GM12874 (cell line): ENCODE results near the gene TRAF3.
A peak's percentile ranks its signal among the peaks of the same experiment; 100 is the strongest.

Experiments
- TF ChIP-seq, protein P1 (sequence below): IDR thresholded peaks from 2 replicates; pipeline ENCODE4 v1.5.1; 2011; ENCODE audit warnings: low read depth, mild to moderate bottlenecking, control low read depth, low read length, moderate library complexity; ENCODE audit not compliant: insufficient read depth

TRAF3 gene

DNA sequence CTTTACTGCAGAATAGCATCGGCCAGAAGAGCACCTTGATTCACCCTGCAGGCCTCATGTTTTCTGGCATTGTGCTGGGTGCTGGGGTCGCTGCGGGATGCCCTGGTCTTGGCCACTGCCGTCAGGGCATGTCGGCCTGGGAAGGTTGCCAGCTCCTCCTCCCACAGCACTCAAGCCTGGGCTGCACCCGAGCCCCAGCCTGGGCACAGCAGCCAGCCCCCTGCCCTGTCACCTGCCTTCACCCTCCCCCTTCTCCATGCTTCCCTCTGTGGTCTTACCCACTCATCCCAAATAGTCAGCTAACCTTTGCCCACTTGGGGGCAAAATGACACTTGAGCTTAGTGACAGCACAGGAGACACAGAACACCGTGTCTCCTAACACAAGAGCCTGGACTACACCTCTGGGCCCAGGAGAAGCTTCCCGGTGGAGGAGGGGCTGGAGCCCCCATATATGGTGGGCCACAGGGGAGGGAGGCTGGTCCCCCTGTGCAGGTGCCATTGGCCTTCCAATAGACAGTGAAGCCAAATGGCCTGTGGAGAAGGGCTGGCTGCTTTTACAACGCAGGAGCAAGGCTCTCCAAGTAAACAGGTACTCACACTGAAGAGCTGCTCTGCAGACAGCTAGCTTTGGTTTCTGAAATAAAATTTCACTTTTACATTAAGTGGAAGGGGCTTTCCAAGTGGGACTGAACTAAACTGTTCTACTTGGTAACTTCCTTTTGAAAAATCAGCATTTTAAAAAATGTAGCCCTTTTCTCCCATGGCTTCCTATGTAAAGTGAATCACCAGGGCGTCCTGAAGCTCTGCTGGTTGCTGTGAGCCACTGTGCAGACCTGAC, 94.0 kb downstream of the TRAF3 start:
- TF ChIP-seq, protein P1, sequence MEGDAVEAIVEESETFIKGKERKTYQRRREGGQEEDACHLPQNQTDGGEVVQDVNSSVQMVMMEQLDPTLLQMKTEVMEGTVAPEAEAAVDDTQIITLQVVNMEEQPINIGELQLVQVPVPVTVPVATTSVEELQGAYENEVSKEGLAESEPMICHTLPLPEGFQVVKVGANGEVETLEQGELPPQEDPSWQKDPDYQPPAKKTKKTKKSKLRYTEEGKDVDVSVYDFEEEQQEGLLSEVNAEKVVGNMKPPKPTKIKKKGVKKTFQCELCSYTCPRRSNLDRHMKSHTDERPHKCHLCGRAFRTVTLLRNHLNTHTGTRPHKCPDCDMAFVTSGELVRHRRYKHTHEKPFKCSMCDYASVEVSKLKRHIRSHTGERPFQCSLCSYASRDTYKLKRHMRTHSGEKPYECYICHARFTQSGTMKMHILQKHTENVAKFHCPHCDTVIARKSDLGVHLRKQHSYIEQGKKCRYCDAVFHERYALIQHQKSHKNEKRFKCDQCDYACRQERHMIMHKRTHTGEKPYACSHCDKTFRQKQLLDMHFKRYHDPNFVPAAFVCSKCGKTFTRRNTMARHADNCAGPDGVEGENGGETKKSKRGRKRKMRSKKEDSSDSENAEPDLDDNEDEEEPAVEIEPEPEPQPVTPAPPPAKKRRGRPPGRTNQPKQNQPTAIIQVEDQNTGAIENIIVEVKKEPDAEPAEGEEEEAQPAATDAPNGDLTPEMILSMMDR, result no peak

DNA sequence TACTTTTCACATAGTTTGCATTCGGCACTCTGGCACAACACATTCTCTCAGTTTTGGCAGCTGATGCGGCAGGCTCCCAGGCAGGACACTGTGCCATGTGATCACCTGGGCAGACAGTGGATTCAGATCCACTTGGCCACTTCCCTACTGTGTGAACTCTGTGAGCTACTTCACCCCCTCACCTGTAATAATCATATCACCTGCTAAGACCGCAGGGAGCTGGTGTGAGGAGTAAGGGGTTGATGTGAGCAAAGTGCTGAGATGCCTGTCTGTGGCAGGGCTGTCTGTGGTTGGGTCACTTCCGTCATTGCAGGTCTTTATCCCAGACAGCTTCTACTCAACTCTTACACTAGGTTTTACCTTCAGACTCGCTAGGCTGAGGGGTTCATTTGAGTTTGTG, 94.8 kb downstream of the TRAF3 start:
- TF ChIP-seq, protein P1, result no peak

GRCh38 chr14:102873131-102873530, 95.9 kb downstream of the TRAF3 start:
- TF ChIP-seq, protein P1, result no peak

DNA sequence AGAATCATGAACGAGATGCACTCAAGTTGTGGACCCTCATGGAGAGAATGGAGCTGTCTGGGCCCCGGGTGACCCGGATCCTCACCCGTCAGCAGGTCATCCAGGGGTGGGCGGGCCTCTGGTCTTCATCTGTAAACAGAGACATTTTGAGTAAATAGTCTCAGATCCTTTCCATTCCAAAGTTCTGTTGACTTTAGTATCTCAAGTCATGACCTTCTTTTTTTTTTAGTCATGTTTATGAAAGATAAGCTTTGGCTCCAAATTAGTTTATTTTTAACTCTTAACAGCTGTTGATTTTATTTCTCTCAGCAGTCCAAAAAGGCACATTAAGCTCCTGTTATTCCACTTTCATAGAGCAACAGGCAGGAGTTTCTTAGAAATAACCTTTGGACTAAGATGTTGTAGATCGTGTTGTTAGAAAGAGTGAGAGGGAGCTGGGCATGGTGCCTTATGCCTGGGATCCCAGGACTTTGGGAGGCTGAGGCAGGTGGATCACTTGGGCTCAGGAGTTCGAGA, 96.4 kb downstream of the TRAF3 start:
- TF ChIP-seq, protein P1, result no peak

- TF ChIP-seq, protein P1, result no peak
Measured at GRCh38 chr14:102875652-102876051, 98.4 kb downstream of the TRAF3 start.

DNA sequence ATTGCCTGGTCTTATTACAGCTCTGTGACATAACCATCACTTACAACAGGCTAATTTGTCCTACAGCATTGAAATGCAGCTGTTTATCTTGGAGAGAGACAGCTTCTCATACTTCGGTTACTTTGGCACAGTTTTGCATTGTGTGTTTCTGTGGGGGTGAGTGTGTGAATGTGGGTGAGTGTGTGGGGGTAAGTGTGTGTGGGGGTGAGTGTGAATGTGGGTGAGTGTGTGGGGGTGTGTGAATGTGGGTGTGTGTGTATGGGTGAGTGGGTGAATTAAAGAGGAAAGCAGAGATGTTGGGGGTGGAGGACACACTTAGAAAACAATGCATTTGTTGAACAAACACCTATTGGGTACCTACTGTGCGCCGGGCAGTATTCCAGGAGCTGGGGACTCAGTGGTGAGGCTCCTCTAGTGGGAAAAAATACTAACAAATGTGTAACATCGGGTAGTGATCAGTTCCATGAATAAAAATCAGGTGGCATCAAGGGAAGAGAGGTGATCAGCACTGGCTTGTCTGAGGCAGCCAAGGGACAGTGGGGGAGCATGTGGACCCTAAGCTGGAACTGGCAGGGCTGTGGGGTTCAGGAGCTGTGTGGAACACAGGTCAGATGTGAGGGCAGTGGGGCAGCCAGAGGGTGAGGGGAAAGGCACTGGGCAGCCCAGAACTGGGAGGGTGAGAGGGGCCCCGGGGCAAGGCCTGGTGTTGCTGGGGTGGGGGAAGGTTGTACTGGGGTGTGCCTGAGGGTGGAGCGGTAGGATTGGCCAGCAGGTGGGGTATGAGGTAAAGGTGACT, 101.1 kb downstream of the TRAF3 start:
- TF ChIP-seq, protein P1, result 0 out of 2 replicates have a peak, but pooled peaks have one; percentile 8

GRCh38 chr14:102878970-102879460, 101.8 kb downstream of the TRAF3 start:
- TF ChIP-seq, protein P1, result no peak
